Prostate gland (tissue), 2 donors: Measurements from ENCODE around the gene CCL5.

Experiments used
- POLR2A ChIP-seq: fragments of 450-650 bp; IDR thresholded peaks from one replicate; pipeline ENCODE4 v1.6.1; 2016; ENCODE audit warnings: antibody characterized with exemption, mild to moderate bottlenecking
- POLR2AphosphoS5 ChIP-seq: sonication (generic); formaldehyde crosslinking; IDR thresholded peaks from one replicate; pipeline ENCODE4 v1.6.1; 2017; ENCODE audit warnings: antibody characterized with exemption
- TF ChIP-seq, protein P1 (sequence below), 4 experiments: fragments of 200-600 bp in 2 of 4; fragments of 450-650 bp in 2 of 4; sonication (generic) in 2 of 4; IDR thresholded peaks; 1 replicate in 3 of 4; 2 replicates in 1 of 4; pipeline ENCODE4 v1.5.1; 2016 to 2019; ENCODE audit warnings: antibody characterized with exemption in 4 of 4, mild to moderate bottlenecking in 2 of 4, moderate library complexity in 2 of 4

DNA sequence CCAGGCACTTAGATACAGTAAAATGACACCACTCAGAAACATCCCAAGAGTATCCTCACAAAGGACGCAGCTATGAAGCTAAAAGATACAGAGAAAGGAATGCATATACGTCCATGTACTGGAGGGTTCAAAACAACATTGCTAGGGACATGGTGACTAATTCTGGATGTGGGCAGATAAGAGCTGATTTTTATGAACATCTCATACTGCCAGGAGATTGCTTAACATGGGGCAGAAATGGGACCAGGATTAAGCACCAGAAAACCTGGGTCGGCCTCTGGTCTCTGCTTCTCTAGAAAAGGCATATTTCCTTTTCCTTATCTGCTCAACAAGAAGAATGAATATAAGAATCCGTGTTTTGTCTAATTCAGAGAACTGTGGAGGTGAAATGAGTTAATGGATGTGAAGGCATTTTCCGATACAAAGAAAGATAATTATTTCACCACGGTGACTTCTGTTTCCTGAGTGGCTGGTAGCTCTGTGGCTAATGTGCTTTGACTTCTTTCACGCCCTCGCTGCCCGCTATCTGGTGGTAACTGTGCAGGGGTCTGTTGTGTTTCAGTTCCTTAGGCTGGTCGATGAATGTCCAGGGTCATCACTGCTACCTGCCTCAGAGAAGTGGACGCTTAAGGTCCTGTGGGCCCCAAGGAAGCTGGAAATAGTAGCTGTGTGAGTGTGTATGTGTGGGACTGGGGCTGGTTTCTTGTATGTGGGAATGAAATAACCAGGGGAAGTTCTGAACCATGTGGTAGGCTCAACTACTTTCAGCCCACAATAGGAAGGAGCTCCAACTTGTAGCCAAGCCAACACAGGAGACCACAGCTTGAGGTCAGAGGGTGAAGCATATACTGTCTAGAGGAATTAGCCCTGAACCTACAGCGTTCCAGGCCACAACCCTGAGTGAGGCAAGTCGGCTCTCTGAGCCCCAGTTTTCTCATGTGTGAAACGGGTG lies 15.8 kb upstream of the CCL5 start:
- TF ChIP-seq, protein P1, sequence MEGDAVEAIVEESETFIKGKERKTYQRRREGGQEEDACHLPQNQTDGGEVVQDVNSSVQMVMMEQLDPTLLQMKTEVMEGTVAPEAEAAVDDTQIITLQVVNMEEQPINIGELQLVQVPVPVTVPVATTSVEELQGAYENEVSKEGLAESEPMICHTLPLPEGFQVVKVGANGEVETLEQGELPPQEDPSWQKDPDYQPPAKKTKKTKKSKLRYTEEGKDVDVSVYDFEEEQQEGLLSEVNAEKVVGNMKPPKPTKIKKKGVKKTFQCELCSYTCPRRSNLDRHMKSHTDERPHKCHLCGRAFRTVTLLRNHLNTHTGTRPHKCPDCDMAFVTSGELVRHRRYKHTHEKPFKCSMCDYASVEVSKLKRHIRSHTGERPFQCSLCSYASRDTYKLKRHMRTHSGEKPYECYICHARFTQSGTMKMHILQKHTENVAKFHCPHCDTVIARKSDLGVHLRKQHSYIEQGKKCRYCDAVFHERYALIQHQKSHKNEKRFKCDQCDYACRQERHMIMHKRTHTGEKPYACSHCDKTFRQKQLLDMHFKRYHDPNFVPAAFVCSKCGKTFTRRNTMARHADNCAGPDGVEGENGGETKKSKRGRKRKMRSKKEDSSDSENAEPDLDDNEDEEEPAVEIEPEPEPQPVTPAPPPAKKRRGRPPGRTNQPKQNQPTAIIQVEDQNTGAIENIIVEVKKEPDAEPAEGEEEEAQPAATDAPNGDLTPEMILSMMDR (IDR thresholded peaks at IDR 0.05): no peak
- TF ChIP-seq POLR2AphosphoS5 (no peak), POLR2A (no peak)
